Left lung (tissue), 10 donors: ENCODE results near the gene TSHZ2. TPM values are rescaled to one million over a fixed set of nuclear protein-coding genes. Genes with fewer than 3 reads are reported as not detected.
"Not testable (repeated sequence)": the region's sequence is repeated elsewhere in the genome, so short reads cannot be mapped to it uniquely, and the experiment has no call there.

Experiments
- ATAC-seq: fragments of 200-7000 bp; cut with Tn5 transposase; one replicate; pipeline ENCODE4 v1.9.1; 2020; ENCODE audit warnings: moderate library complexity
- DNase-seq, 4 donors: peaks; one replicate each; pipeline ENCODE4 v3.0.0-alpha.2; 2013 to 2020
- H3K27ac ChIP-seq, 2 donors: fragments of 200-600 bp; sonication (generic) in 1 of 2; one replicate each; pipeline versions ENCODE4 v1.5.0 to v1.8.0; 2020 to 2021
- H3K27me3 ChIP-seq, 2 donors: fragments of 200-600 bp; sonication (generic) in 1 of 2; one replicate each; pipeline versions ENCODE4 v1.5.0 to v1.8.0; 2020 to 2021
- H3K36me3 ChIP-seq, 2 donors: fragments of 200-600 bp; sonication (generic) in 1 of 2; one replicate each; pipeline versions ENCODE4 v1.5.0 to v1.8.0; 2020 to 2021
- H3K4me1 ChIP-seq, 2 donors: fragments of 200-600 bp; one replicate each; pipeline ENCODE4 v1.8.0; 2021
- H3K4me3 ChIP-seq, 2 donors: fragments of 200-600 bp; sonication (generic) in 1 of 2; one replicate each; pipeline versions ENCODE4 v1.5.0 to v1.8.0; 2020 to 2021; ENCODE audit warnings: mild to moderate bottlenecking in 1 of 2
- H3K9me3 ChIP-seq, 2 donors: fragments of 200-600 bp; sonication (generic) in 1 of 2; one replicate each; pipeline versions ENCODE4 v1.5.0 to v1.8.0; 2020 to 2021
- intact Hi-C, 2 donors: fragments of 100-400 bp; cut with DNase I; formaldehyde crosslinking; loops; one replicate each; pipeline versions ENCODE4 v1.11.2 to v1.14.2; 2022
- polyA plus RNA-seq, 6 donors: library from polyadenylated mRNA; unstranded; fragments of 120-200 nt; gene quantifications; one replicate each; pipeline ENCODE4 v1.2.1, GENCODE V29; 2013; ENCODE audit not compliant: insufficient read length in 6 of 6
- total RNA-seq, 2 donors: library from RNA; stranded (reverse); fragmentation: NEBNext Ultra II Directional; extraction: Animal tissue kit (Norgen Biotek cat#: 25700); gene quantifications; one replicate each; pipeline ENCODE4 v1.2.1, GENCODE V29; 2021
- TF ChIP-seq, protein P1 (sequence below), 2 donors: fragments of 200-600 bp; sonication (generic) in 1 of 2; IDR thresholded peaks; one replicate each; pipeline versions ENCODE4 v1.5.0 to v1.8.0; 2021; ENCODE audit warnings: antibody characterized with exemption in 2 of 2
- donor health status: DM: no; HTN: yes; CAD: no.
- donor health status: DM: no; HTN: no; CAD: no.

TSHZ2 gene
- total and polyA plus RNA-seq, 8 donors, result 7.6 to 20.7 (median 13.9) TPM

GRCh38 chr20:53427951-53428350 is 455.8 kb downstream of the TSHZ2 start:
- H3K4me3 ChIP-seq, result no peak overlapping the region
- TF ChIP-seq, protein P1, sequence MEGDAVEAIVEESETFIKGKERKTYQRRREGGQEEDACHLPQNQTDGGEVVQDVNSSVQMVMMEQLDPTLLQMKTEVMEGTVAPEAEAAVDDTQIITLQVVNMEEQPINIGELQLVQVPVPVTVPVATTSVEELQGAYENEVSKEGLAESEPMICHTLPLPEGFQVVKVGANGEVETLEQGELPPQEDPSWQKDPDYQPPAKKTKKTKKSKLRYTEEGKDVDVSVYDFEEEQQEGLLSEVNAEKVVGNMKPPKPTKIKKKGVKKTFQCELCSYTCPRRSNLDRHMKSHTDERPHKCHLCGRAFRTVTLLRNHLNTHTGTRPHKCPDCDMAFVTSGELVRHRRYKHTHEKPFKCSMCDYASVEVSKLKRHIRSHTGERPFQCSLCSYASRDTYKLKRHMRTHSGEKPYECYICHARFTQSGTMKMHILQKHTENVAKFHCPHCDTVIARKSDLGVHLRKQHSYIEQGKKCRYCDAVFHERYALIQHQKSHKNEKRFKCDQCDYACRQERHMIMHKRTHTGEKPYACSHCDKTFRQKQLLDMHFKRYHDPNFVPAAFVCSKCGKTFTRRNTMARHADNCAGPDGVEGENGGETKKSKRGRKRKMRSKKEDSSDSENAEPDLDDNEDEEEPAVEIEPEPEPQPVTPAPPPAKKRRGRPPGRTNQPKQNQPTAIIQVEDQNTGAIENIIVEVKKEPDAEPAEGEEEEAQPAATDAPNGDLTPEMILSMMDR (IDR thresholded peaks at IDR 0.05), result no peak
- H3K36me3 ChIP-seq, result no peaks in the 10 kb centered on the region
- H3K9me3 ChIP-seq, result peaks cover 0 to 2% of the 10 kb centered on the region in 2 donors
- no peak for ATAC-seq
- no peak for DNase-seq
- no peaks in the 10 kb centered on the region for H3K4me1 ChIP-seq
- no peak overlapping the region for H3K27ac ChIP-seq
- H3K27me3 ChIP-seq, result no peaks in the 10 kb centered on the region
- intact Hi-C loops, result no loop called here

GRCh38 chr20:53428588-53428987 is 456.4 kb downstream of the TSHZ2 start:
- H3K27ac ChIP-seq, result no peak overlapping the region
- ATAC-seq, result no peak

GRCh38 chr20:53428996-53429395 is 456.8 kb downstream of the TSHZ2 start:
- intact Hi-C loops, result no loop called here
- no peak overlapping the region for H3K27ac ChIP-seq
- no peak for DNase-seq
- no peaks in the 10 kb centered on the region for H3K27me3 ChIP-seq
- TF ChIP-seq, protein P1 (IDR thresholded peaks at IDR 0.05), result no peak
- no peaks in the 10 kb centered on the region for H3K36me3 ChIP-seq
- no peak for ATAC-seq
- no peak overlapping the region for H3K4me3 ChIP-seq
- H3K9me3 ChIP-seq, result peaks cover 0 to 2% of the 10 kb centered on the region in 2 donors
- H3K4me1 ChIP-seq, result no peaks in the 10 kb centered on the region

More at GRCh38 chr20:53428588-53428987, 456.4 kb downstream of the TSHZ2 start:
- TF ChIP-seq, protein P1 (IDR thresholded peaks at IDR 0.05), result no peak
- no peaks in the 10 kb centered on the region for H3K4me1 ChIP-seq
- H3K9me3 ChIP-seq, result peaks cover 0 to 2% of the 10 kb centered on the region in 2 donors
- intact Hi-C loops, result no loop called here
- H3K36me3 ChIP-seq, result no peaks in the 10 kb centered on the region
- H3K27me3 ChIP-seq, result no peaks in the 10 kb centered on the region
- H3K4me3 ChIP-seq, result no peak overlapping the region
- DNase-seq, result no peak

DNA sequence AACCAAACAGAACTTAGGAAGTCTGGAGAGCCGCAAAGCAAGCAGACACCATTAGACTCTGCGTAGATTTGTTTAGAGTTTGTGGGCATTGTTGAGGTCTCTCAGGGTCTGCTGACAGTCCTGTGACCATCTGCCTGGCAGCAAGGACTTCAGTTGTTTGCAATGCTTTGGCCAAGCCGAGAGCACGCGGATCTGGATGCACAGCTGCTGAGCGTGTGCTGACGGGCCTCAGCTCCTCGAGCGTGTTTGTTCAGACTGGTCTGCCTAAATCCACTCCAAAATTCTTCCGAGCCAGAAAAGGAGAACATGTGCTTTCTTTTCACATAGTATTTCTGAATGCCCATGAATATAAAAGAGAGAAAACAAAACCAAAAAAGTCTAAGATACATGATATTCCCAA is 462.5 kb downstream of the TSHZ2 start:
- TF ChIP-seq, protein P1 (IDR thresholded peaks at IDR 0.05), result no peak
- no peaks in the 10 kb centered on the region for H3K36me3 ChIP-seq
- DNase-seq (no peak), ATAC-seq (no peak)
- no peak overlapping the region for H3K4me3 ChIP-seq
- intact Hi-C loops, result no loop called here
- no peaks in the 10 kb centered on the region for H3K4me1 ChIP-seq
- H3K9me3 ChIP-seq, result no peaks in the 10 kb centered on the region
- H3K27me3 ChIP-seq, result no peaks in the 10 kb centered on the region
- H3K27ac ChIP-seq, result no peak overlapping the region

DNA sequence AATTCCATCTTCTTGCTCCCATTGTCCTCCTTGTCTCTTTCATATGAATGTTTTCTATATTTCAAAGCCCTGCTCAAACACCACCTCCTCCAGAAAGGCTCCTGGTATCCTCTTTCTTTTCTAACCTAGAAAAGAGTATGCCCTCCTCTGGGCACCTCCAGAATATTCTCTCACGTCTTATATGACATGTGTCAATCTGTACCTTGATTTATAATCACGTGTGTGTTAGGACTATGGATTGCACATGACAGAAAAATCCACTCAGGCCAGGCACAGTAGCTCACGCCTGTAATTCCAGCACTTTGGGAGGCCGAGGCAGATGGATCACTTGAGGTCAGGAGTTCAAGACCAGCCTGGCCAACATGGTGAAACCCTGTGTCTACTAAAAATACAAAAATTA is 464.8 kb downstream of the TSHZ2 start:
- ATAC-seq, DNase-seq, H3K36me3 ChIP-seq, H3K4me3 ChIP-seq, intact Hi-C loops, H3K27ac ChIP-seq, H3K9me3 ChIP-seq, H3K27me3 ChIP-seq, H3K4me1 ChIP-seq: not testable (repeated sequence)

DNA sequence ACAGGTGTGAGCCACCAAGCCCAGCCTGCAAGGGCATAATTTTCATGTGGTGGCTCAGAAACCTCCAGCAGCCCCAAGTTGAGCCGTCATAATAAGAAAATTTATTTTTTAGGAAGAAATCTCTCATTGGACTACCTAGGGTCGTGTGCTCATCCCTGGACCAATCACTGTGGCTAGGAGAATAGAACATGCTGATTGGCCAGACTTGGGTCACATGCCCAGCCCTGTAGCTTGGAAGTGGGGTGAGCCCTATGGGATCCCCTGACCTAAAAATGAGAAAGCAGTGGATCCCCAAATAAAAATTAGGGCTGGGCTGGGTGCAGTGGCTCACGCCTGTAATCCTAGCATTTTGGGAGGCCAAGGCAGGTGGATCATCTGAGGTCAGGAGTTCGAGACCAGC is 466.2 kb downstream of the TSHZ2 start:
- TF ChIP-seq, protein P1 (IDR thresholded peaks at IDR 0.05), result no peak
- H3K27me3 ChIP-seq, result no peaks in the 10 kb centered on the region
- H3K4me1 ChIP-seq, result no peaks in the 10 kb centered on the region
- H3K27ac ChIP-seq, result no peak overlapping the region
- H3K36me3 ChIP-seq, result no peaks in the 10 kb centered on the region
- intact Hi-C loops, result no loop called here
- no peak for DNase-seq
- no peak overlapping the region for H3K4me3 ChIP-seq
- no peak for ATAC-seq
- H3K9me3 ChIP-seq, result no peaks in the 10 kb centered on the region
